ENCODE data around the gene DNAJC25.

- TF ChIP-seq CTCF (IDR thresholded peaks at IDR 0.05) (no peak), POLR2A (IDR thresholded peaks at IDR 0.05) (no peak)
Observed at GRCh38 chr9:111674319-111674718, 43.2 kb downstream of the DNAJC25 start.
